Colonic mucosa (tissue), 4 donors: ENCODE measurements around the gene BANP. TPM values are rescaled to one million over a fixed set of nuclear protein-coding genes. Genes with fewer than 3 reads are reported as not detected.
"Not testable (repeated sequence)": the region's sequence is repeated elsewhere in the genome, so short reads cannot be mapped to it uniquely, and the experiment has no call there.

Experiments
- DNase-seq: peaks from one replicate; pipeline ENCODE4 v3.0.0-alpha.2; 2020
- H3K27ac ChIP-seq: fragments of 200-600 bp; one replicate; pipeline ENCODE4 v1.8.0; 2021
- H3K27me3 ChIP-seq: fragments of 200-600 bp; one replicate; pipeline ENCODE4 v1.8.0; 2021
- H3K36me3 ChIP-seq: fragments of 200-600 bp; one replicate; pipeline ENCODE4 v1.8.0; 2021
- H3K4me1 ChIP-seq: fragments of 200-600 bp; one replicate; pipeline ENCODE4 v1.8.0; 2021; ENCODE audit warnings: mild to moderate bottlenecking
- H3K4me3 ChIP-seq: fragments of 200-600 bp; one replicate; pipeline ENCODE4 v1.8.0; 2021
- H3K9ac ChIP-seq, 2 donors: one replicate each; pipeline ENCODE4 v1.7.0; 2013; ENCODE audit warnings: control low read depth in 2 of 2, low read depth in 2 of 2, low read length in 2 of 2
- H3K9me3 ChIP-seq: fragments of 200-600 bp; one replicate; pipeline ENCODE4 v1.8.0; 2021
- CTCF ChIP-seq: fragments of 200-600 bp; IDR thresholded peaks from one replicate; pipeline ENCODE4 v1.8.0; 2022; ENCODE audit warnings: antibody characterized with exemption, mild to moderate bottlenecking
- intact Hi-C: fragments of 100-400 bp; cut with DNase I; formaldehyde crosslinking; loops from one replicate; pipeline ENCODE4 v1.14.1; 2022
- total RNA-seq, 2 donors: library from RNA; stranded (reverse); fragmentation: NEBNext Ultra II Directional in 1 of 2; extraction: Animal tissue kit (Norgen Biotek cat#: 25700) in 1 of 2; gene quantifications; one replicate each; pipeline ENCODE4 v1.2.1, GENCODE V29; 2021
- donor health status: healthy.
- donor health status: DM: no; HTN: no; CAD: no.
- donor health status: DM: no; HTN: no; CAD: no.

The BANP gene
- total RNA-seq, 2 donors from 2014 or later, result 18.6 to 29.7 TPM

- intact Hi-C loops, result loop anchor here (5.0 kb wide), 1 partner anchor 464 kb away; no protein-coding TSS in a partner anchor
These were observed 22.5 kb downstream of the BANP start for GRCh38 chr16:87973717-87974116.

GRCh38 chr16:87974178-87974577, 22.9 kb downstream of the BANP start:
- Histone ChIP-seq H3K27me3 (no peaks in the 10 kb centered on the region), H3K4me3 (no peak overlapping the region), H3K9ac (no peak overlapping the region), H3K9me3 (peaks cover 4% of the 10 kb centered on the region), H3K4me1 (no peaks in the 10 kb centered on the region), H3K27ac (no peak overlapping the region), H3K36me3 (no peaks in the 10 kb centered on the region)
- TF ChIP-seq CTCF, result no peak
- intact Hi-C loops, result loop anchor here (5.0 kb wide), 1 partner anchor 463 kb away; no protein-coding TSS in a partner anchor
- DNase-seq, result no peak

More at GRCh38 chr16:87973717-87974116, 22.5 kb downstream of the BANP start:
- no peaks in the 10 kb centered on the region for H3K36me3 ChIP-seq
- no peak overlapping the region for H3K4me3 ChIP-seq
- H3K9me3 ChIP-seq, result peaks cover 4% of the 10 kb centered on the region
- no peaks in the 10 kb centered on the region for H3K27me3 ChIP-seq
- TF ChIP-seq CTCF, result no peak
- no peaks in the 10 kb centered on the region for H3K4me1 ChIP-seq
- H3K27ac ChIP-seq, result no peak overlapping the region
- no peak for DNase-seq
- no peak overlapping the region for H3K9ac ChIP-seq

- intact Hi-C loops, result no loop called here
These were observed 25.4 kb downstream of the BANP start for GRCh38 chr16:87976665-87977064.

GRCh38 chr16:87978127-87978526, 26.9 kb downstream of the BANP start:
- Histone ChIP-seq H3K9ac (no peak overlapping the region), H3K9me3 (no peaks in the 10 kb centered on the region), H3K36me3 (no peaks in the 10 kb centered on the region), H3K4me3 (no peak overlapping the region), H3K4me1 (no peaks in the 10 kb centered on the region), H3K27me3 (no peaks in the 10 kb centered on the region), H3K27ac (no peak overlapping the region)
- intact Hi-C loops, result no loop called here
- no peak for TF ChIP-seq CTCF
- DNase-seq, result no peak

More at GRCh38 chr16:87976665-87977064, 25.4 kb downstream of the BANP start:
- H3K4me3 ChIP-seq, result no peak overlapping the region
- no peak overlapping the region for H3K9ac ChIP-seq
- no peaks in the 10 kb centered on the region for H3K36me3 ChIP-seq
- no peak overlapping the region for H3K27ac ChIP-seq
- no peaks in the 10 kb centered on the region for H3K4me1 ChIP-seq
- H3K9me3 ChIP-seq, result peaks cover 2% of the 10 kb centered on the region
- H3K27me3 ChIP-seq, result no peaks in the 10 kb centered on the region
- DNase-seq, result no peak
- no peak for TF ChIP-seq CTCF

GRCh38 chr16:87979352-87979751, 28.1 kb downstream of the BANP start:
- Histone ChIP-seq H3K36me3 (no peaks in the 10 kb centered on the region), H3K27me3 (no peaks in the 10 kb centered on the region), H3K4me1 (no peaks in the 10 kb centered on the region), H3K9ac (no peak overlapping the region), H3K4me3 (no peak overlapping the region), H3K27ac (no peak overlapping the region), H3K9me3 (no peaks in the 10 kb centered on the region)
- DNase-seq, result no peak
- no peak for TF ChIP-seq CTCF
- intact Hi-C loops, result no loop called here

- intact Hi-C loops, H3K9me3 ChIP-seq, DNase-seq, H3K27me3 ChIP-seq, H3K4me1 ChIP-seq, H3K27ac ChIP-seq, H3K9ac ChIP-seq, H3K4me3 ChIP-seq, H3K36me3 ChIP-seq: not testable (repeated sequence)
These were observed 28.8 kb downstream of the BANP start for GRCh38 chr16:87979911-87980630.

- H3K27ac ChIP-seq, H3K9ac ChIP-seq, H3K4me1 ChIP-seq, H3K27me3 ChIP-seq, H3K9me3 ChIP-seq, intact Hi-C loops, H3K4me3 ChIP-seq, H3K36me3 ChIP-seq, DNase-seq: not testable (repeated sequence)
These were observed 30.1 kb downstream of the BANP start for GRCh38 chr16:87981376-87981775.
